ENCODE data around the gene TRAM2.

DNA sequence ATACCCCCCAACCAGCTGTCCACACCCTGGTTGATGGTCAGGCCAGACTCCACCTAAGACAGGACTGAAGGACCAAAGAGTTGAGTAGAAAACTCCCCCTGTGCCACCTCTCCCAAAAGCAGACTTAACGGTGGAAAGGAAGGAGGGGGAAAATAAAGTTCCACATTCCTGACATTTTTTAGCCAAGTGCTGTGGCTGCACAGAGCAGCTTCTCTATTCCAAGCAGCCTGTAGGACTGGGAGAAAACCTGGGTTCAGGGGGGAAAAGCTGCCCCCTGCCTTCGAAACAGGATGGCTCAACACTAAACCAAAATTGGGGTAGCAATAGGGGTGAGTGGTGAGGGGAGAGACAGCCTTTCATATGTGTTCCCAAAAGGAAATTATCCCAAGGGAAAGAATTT is 3.6 kb downstream of the TRAM2 start:
- TF ChIP-seq, protein P1, sequence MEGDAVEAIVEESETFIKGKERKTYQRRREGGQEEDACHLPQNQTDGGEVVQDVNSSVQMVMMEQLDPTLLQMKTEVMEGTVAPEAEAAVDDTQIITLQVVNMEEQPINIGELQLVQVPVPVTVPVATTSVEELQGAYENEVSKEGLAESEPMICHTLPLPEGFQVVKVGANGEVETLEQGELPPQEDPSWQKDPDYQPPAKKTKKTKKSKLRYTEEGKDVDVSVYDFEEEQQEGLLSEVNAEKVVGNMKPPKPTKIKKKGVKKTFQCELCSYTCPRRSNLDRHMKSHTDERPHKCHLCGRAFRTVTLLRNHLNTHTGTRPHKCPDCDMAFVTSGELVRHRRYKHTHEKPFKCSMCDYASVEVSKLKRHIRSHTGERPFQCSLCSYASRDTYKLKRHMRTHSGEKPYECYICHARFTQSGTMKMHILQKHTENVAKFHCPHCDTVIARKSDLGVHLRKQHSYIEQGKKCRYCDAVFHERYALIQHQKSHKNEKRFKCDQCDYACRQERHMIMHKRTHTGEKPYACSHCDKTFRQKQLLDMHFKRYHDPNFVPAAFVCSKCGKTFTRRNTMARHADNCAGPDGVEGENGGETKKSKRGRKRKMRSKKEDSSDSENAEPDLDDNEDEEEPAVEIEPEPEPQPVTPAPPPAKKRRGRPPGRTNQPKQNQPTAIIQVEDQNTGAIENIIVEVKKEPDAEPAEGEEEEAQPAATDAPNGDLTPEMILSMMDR (IDR thresholded peaks at IDR 0.05) = peak in 2 of 3 experiments; percentile 4 to 19
- no peak for TF ChIP-seq POLR2A (IDR thresholded peaks at IDR 0.05; ENCODE audit: low read depth)
- TF ChIP-seq EP300 (IDR thresholded peaks at IDR 0.05) = no peak
- no peak for TF ChIP-seq POLR2AphosphoS5 (IDR thresholded peaks at IDR 0.05)
